HG03108 (cell line): Measurements from ENCODE around the gene GDPD3.
"Not testable (repeated sequence)": the region's sequence is repeated elsewhere in the genome, so short reads cannot be mapped to it uniquely, and the experiment has no call there.

Experiments used
- ATAC-seq: cut with Tn5 transposase; IDR thresholded peaks from one replicate; pipeline ENCODE4 v1.9.1; 2021; ENCODE audit warnings: moderate library complexity; ENCODE audit not compliant: unreplicated experiment

GDPD3 gene

GRCh38 chr16:30113031-30113710 is at the start of gene GDPD3:
GDPD3 (minus strand) TSS chr16:30113537; CDS start chr16:30113478, 59 bp downstream.
- ATAC-seq = no peak

DNA sequence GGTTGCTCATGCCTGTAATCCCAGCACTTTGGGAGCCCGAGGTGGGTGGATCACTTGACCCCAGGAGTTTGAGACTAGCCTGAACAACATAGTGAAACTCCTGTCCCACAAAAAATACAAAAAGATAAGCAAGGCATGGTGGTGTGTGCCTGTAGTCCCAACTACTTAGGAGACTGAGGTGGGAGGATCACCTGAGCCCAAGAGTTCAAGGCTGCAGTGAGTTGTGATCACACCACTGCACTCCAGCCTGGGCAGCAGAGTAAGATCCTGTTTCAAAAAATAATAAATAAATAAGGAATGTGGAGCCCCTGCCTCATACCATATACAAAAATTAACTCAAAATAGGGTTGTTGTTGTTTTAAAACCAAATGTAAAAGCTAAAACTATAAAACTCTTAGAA is 43.9 kb upstream of the GDPD3 start:
- no peak for ATAC-seq

- no peak for ATAC-seq
These were observed 41.9 kb upstream of the GDPD3 start for GRCh38 chr16:30155188-30155587.

- no peak for ATAC-seq
These were observed 39.2 kb upstream of the GDPD3 start for GRCh38 chr16:30152517-30152916.

- ATAC-seq = no peak
These were observed 37.8 kb upstream of the GDPD3 start for GRCh38 chr16:30151091-30151490.

GRCh38 chr16:30149250-30149930 is 36.1 kb upstream of the GDPD3 start:
- no peak for ATAC-seq

DNA sequence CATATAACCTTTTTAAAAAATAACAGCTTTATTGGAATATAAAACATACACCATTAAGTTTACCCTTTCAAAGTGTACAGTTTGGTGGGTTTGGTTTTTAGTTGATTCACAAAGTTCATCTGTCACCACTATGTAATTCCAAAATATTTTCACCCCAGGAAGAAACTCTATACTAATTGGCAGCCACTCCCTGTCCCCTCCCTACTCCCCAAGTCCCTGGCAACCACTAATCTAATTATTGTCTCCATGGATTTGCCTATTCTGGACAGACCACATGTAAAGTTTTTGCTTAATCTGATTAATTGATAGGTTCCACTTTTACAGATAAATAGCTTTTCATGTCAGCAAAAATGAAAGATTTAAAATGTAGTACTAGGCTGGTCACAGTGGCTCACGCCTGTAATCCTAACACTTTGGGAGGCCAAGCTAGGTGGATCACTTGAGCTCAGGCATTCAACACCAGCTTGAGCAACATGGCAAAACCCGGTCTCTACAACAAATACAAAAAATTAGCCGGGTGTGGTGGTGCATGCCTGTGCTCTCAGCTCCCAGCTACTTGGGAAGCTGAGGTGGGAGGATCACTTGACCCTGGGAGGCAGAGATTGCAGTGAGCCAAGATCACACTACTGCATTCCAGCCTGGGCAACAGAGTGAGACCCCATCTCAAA is 34.6 kb upstream of the GDPD3 start:
- ATAC-seq = no peak

GRCh38 chr16:30145657-30146056 is 32.3 kb upstream of the GDPD3 start:
- ATAC-seq = no peak

DNA sequence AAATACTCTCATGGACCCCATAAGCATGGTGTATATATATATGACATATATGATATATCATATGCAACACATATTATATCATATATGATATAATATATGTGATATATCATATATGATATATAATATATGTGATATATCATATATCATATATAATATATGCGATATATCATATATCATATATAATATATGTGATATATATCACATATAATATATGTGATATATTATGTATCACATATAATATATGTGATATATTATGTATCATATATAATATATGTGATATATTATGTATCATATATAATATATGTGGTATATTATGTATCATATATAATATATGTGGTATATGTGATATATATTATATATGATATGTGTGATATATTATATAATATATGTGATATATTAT is 31.6 kb upstream of the GDPD3 start:
- no peak for ATAC-seq

DNA sequence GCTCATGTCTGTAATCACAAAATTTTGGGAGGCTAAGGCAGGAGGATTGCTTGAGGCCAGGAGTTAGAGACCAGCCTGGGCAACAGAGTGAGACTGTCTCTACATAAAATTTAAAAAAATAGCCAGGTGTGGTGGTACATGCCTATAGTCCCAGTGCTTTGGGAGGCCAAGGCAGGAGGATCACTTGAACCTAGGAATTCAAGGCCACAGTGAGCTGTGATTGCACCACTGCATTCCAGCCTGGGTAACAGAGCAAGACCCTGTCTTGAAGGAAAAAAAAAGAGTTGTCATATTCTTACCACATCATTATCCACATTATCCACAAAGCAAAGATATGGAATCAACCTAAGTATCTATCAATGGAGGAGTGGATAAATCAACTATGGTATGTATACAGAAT is 30.7 kb upstream of the GDPD3 start:
- no peak for ATAC-seq

GRCh38 chr16:30143347-30143702 is 30.0 kb upstream of the GDPD3 start:
- no peak for ATAC-seq

GRCh38 chr16:30142672-30143346 is 29.5 kb upstream of the GDPD3 start:
- ATAC-seq = no peak

GRCh38 chr16:30141750-30142149 is 28.4 kb upstream of the GDPD3 start:
- ATAC-seq = no peak

DNA sequence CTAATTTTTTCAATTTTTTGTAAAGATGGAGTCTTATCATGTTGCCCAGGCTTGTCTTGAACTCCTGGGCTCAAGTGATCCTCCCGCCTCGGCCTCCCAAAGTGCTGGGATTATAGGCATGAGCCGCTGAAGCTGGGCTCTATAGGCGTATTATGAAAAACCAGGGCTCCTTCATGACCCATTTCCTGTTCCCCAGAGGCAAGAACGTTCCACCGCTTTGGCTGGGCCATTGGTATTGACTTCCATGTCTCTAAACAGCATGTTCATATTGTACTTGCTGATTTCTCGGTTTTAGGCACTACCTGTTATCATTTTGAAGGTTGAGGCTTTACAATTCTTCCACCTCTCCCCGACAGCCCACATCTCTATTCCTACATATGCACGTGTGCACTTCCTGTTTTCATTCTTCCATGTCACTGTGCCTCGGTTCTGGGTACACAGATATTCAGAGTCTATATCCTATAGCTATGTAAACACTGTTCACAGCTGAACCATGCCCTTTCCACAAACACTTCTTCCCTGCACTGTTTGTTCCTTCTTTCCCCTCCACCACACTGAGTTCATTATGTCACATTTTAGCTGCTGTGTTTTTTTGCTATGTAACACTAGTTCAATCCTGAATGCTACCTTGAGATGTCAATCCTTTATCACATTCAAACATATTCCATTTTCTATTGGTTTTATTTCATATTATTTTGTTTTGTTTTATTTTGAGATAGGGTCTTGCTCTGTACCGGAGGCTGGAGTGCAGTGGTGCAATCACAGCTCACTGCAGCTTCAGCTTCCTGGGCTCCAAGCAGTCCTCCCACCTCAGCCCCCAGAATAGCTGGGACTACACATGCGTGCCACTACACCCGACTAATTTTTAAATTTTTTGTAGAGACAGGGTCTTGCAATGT is 26.5 kb upstream of the GDPD3 start:
- no peak for ATAC-seq

GRCh38 chr16:30137897-30138296 is 24.6 kb upstream of the GDPD3 start:
- no peak for ATAC-seq

GRCh38 chr16:30136971-30137605 is 23.8 kb upstream of the GDPD3 start:
- no peak for ATAC-seq

GRCh38 chr16:30132591-30132990 is 19.3 kb upstream of the GDPD3 start:
- no peak for ATAC-seq

- no peak for ATAC-seq
These were observed 18.6 kb upstream of the GDPD3 start for GRCh38 chr16:30131869-30132475.

GRCh38 chr16:30127993-30128392 is 14.7 kb upstream of the GDPD3 start:
- ATAC-seq = no peak

DNA sequence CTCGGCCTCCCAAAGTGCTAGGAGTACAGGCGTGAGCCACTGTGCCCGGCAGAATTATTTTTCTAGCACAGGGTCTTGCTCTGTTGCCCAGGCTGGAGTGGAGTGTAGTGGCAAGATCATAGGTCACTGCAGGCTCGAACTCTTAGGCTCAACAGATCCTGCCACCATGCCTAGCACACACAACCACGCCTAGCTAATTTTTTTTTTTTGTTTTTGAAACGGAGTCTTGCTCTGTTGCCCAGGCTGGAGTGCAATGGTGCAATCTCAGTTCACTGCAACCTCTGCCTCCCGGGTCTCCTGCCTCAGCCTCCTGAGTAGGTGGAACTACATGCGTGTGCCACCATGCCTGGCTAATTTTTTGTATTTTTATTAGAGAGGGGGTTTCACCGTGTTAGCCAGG is 12.4 kb upstream of the GDPD3 start:
- ATAC-seq = not testable (repeated sequence)
